Fibroblast of lung (primary cell): ENCODE results near the gene VTCN1.

Source experiments
- CTCF ChIP-seq, 2 donors: IDR thresholded peaks in 1 of 2; conservative IDR thresholded peaks in 1 of 2; 1 replicate in 1 of 2; 2 replicates in 1 of 2; pipeline ENCODE4 v1.5.1; 2011 to 2012; ENCODE audit warnings: low read length in 2 of 2, control low read depth in 1 of 2, inconsistent platforms in 1 of 2, low read depth in 1 of 2, mild to moderate bottlenecking in 1 of 2
- EZH2 ChIP-seq: IDR thresholded peaks from 2 replicates; pipeline ENCODE4 v1.5.1; 2012; ENCODE audit warnings: low read length, control low read depth, mild to moderate bottlenecking; ENCODE audit errors: missing control alignments

GRCh38 chr1:117229217-117229616 lies 18.5 kb upstream of the VTCN1 start:
- no peak for TF ChIP-seq CTCF (conservative IDR thresholded peaks at IDR 0.05 in 1 of 2, IDR thresholded peaks at IDR 0.05 in 1 of 2; ENCODE audit: low read depth in 1 of 2, low read length in 2 of 2)
- TF ChIP-seq EZH2: no peak
